Sigmoid colon (tissue), 4 donors: ENCODE data around the gene TSKU.

ENCODE experiments used
- POLR2AphosphoS5 ChIP-seq, 4 donors: sonication (generic); formaldehyde crosslinking; IDR thresholded peaks; one replicate each; pipeline ENCODE4 v1.6.1; 2017; ENCODE audit warnings: antibody characterized with exemption in 4 of 4
- TF ChIP-seq, protein P1 (sequence below), 4 experiments: fragments of 450-650 bp in 3 of 4; fragments of 200-600 bp in 1 of 4; IDR thresholded peaks; one replicate each; pipeline ENCODE4 v1.5.1; 2016 to 2019; ENCODE audit warnings: antibody characterized with exemption in 4 of 4, mild to moderate bottlenecking in 3 of 4, moderate library complexity in 2 of 4

DNA sequence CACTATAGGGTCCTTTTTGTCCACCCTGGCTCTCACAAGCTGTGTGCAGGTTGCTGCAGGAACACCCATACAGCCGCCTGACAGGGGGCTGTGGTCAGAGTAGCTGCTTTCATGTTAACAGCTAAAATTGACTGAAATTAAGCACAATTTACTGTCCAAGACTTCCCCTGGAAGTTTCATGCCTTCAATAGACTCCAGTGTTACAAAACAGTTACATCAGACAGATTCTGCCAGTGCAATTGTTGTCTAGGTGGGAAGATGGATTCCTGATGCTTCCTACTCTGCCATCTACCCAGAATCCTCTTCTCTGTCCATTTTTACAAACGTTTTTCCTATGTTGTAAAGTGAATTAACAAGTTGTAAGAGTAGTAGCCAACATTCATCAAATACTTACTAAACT is 5.3 kb upstream of the TSKU start:
- TF ChIP-seq, protein P1, sequence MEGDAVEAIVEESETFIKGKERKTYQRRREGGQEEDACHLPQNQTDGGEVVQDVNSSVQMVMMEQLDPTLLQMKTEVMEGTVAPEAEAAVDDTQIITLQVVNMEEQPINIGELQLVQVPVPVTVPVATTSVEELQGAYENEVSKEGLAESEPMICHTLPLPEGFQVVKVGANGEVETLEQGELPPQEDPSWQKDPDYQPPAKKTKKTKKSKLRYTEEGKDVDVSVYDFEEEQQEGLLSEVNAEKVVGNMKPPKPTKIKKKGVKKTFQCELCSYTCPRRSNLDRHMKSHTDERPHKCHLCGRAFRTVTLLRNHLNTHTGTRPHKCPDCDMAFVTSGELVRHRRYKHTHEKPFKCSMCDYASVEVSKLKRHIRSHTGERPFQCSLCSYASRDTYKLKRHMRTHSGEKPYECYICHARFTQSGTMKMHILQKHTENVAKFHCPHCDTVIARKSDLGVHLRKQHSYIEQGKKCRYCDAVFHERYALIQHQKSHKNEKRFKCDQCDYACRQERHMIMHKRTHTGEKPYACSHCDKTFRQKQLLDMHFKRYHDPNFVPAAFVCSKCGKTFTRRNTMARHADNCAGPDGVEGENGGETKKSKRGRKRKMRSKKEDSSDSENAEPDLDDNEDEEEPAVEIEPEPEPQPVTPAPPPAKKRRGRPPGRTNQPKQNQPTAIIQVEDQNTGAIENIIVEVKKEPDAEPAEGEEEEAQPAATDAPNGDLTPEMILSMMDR (IDR thresholded peaks at IDR 0.05): no peak
- no peak for TF ChIP-seq POLR2AphosphoS5 (IDR thresholded peaks at IDR 0.05)
